Activated CD4-positive, alpha-beta T cell treated with anti-CD3 and anti-CD28 coated beads, Interleukin-10, Interleukin-2, amounts not matched to agents 100 ng/mL and 50 ng/mL, durations not matched to agents 16 hours and 8 hours (primary cell): ENCODE results near the gene CPLX1.
"Not testable (repeated sequence)": the region's sequence is repeated elsewhere in the genome, so short reads cannot be mapped to it uniquely, and the experiment has no call there.

Source experiments
- DNase-seq: peaks from one replicate; pipeline ENCODE4 v3.0.0-alpha.2; 2020

Gene CPLX1

DNA sequence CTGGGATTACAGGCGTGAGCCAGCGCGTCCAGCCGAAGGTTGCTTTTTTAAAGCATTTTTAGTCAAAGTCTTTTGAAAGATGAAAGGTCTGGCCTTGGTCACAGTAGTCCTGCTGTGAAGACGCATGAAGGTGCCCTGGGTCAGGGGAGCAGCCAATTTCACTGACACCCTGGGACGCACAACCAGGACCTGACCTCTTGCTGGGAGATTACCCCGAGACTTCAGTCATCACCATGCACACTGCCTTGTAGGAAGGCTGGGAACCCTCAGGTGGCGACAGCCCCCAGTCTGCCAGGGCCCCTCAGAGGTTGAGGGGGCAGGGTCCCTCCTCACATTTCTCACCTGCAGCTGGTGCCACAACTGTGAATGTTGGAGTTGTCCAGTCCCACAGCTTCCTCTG, 53.2 kb downstream of the CPLX1 start:
- no peak for DNase-seq

DNA sequence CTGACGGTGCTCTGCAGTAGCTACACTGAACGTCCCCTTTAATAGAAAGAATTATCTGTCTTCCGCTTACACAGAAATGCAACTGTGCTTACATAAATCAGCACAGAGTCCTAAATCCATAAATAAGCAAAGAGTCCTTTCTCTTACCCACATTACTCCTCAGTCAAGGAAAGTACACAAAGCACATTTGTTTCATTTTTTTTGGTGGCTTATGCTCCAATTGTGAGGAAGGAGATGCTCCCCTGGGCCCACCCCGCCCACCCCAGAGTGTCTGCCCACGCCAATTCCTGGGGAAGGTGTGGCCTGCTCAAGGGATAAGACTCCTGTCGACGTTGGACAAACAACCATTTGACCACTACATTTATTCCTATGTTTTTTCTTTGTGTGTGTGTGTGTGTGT, 53.8 kb downstream of the CPLX1 start:
- DNase-seq: no peak

DNA sequence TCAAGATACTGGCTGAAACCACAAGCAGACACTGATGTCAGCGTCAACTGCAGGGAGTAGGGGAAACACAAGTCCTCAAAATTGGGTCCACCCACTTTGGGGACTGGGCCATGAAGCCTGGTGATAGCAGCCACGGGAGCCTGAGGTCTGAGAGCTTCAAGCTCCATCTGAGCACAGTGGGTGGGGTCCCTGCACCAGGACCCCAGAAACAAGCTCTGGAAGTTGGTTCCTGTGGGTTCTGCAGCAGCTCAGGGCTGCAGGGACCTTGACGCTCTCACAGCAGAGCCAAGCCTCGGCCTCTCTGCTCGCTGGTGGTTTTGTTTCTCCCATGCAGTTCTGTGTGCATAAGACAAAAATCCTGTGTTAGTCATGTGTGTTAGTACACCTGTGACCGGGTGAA, 54.5 kb downstream of the CPLX1 start:
- no peak for DNase-seq

DNA sequence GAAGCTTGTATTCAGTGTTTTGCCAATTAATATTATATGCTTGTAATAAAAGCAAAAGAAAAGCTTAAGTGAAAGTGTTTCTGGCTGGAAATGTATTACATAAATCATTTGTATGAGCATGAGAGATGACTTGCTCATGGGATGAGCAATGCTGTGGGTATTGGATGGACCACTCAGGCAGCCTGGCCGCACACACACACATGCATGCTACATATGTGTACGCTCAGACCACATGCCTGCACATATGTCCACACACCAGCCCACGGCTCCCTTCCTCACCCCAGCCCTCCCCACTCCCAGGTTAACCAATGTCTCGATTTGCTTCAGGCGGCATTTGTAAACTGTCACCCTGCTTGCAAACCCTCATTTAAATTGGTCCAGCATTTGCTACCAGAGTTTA, 55.9 kb downstream of the CPLX1 start:
- no peak for DNase-seq

DNA sequence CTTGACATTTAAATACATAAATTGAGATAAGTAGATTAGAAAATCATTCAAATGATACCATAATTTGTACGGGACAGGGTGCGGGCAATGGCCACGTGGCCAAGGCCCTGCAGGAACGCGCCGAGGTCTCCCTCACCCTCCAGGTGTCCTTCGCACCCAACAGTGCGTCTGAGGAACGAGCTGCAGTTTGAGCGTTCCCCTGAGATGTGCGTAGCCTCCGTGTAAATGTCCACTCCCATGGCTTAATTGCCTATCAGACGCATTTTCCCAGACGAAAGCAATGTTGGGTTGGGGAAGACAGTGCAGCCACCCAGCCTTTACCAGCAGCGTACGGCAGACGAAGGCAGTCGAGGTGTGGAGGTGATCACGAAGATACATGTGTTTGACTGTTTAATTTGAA, 56.4 kb downstream of the CPLX1 start:
- DNase-seq: no peak

DNA sequence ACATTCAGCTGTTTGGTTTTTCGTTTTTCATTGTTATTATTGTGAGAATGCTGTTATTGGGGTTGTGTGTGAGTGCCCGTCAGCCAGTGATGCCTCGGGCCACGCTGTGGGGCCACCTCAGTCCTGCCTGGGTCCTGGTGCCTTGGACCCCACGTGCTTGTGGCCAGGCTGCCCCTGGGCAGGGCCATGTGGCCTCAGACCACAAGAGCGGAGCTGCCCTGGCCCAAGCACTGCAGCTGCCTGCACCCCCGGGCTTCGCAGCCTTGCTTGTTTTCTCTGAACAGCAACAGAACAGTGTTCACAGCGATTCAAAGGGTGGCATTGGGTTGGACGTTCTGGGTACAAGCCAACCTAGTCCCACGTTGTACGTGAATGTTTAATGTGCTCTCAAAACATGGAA, 56.9 kb downstream of the CPLX1 start:
- DNase-seq: no peak

DNA sequence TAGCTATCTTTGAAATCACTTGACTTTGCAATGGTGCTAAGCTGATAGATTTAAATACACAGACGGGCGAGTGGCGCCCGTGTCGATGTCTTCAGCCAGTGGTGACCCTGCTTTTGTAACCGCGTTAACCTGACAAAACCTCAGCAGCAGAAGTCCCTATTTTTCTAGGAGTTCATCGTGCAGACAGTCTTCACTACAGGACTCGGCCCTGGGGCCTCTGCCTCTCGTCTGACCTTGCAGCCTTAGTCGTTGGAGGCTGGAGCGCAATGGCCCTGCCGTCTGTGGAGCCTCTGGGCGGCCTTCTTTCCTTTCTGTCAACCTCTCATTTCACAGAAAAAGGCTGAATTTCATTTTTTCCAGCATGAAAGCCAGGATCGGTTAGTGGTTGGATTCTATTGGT, 57.9 kb downstream of the CPLX1 start:
- no peak for DNase-seq

DNA sequence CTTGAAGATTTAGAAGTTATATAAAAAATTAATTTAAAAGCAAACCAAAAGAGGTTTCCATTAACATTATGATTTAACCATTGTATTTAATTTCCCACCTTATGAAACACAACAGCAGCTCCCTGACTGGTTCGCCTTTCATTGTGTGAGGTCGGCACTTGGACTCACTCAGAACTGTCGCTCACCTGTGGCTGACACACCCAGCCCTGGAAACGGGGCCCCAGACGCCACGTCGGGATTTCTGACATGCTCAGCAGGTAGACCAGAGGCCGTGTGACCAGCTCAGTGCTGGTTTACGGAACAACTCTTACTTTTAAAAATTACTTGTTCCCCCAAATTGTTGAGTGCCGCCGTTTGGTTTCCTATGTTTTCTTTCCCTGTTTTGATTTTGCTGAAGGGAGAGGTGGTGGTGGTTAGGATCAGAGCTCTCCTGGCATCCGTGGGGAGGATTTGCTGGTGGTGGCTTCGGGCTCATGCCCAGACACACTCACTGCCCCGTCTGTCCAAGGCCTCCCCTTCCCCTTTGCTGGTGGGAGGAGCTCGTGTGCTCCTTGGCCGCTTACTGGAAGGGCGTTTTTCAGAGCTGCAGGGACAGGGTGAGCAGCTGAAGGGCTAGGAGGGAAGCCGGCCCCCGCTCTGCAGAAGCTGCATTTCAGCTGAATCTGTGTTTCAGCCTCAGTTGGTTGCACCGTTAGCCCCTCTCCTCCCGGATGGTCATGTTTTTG, 59.2 kb downstream of the CPLX1 start:
- no peak for DNase-seq

DNA sequence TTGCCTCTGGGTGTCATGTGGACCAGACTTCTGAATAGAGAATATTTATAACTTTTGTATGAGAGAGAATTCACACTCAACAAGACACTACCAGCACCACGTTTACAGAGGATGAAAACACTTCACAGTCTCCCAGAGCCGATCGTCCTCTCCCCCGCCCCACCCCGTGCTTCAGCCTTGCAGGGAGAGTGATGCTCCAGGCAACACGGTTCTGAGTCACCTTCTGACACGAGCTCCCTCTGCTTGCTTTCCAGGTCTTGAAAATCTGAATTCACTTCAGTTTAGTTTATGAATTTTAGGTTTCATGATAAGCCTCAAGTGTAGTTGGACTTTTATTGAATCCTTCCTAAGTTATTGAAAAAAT, 59.8 kb downstream of the CPLX1 start:
- DNase-seq: no peak

DNA sequence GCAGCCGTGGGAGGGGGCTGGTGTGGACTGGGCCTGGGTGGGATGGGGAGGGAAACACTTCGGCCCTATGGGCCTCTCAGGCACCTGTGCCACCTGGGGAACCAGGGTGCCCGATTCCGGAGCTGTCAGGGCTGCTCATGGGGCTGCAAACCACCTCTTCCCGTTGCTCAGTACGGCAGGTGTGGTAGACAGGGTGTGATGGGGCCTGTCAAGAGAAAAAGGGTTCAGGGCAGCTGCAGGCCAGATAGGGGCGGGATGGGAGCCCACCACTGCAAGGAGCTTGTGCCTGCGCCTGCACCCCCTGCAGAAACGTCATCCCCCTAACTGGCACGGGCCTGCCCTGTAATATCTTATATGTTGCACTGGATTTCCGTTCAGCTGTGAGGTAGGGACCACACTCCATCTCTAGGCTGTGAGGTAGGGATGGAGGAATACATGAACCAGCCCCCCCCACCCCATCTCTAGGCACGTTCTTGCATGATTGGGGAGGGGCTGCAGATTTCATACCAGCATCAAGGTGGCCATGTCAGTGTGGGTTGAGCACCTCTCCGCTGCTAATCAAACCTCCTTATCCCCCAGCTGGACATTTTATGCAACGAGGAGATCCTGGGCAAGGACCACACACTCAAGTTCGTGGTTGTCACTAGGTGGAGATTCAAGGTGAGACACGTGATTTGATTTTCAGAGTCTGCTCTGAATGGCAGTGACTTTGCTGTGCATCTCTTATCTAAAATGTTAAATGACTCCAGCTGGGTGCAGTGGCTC, 61.3 kb downstream of the CPLX1 start:
- DNase-seq: no peak

DNA sequence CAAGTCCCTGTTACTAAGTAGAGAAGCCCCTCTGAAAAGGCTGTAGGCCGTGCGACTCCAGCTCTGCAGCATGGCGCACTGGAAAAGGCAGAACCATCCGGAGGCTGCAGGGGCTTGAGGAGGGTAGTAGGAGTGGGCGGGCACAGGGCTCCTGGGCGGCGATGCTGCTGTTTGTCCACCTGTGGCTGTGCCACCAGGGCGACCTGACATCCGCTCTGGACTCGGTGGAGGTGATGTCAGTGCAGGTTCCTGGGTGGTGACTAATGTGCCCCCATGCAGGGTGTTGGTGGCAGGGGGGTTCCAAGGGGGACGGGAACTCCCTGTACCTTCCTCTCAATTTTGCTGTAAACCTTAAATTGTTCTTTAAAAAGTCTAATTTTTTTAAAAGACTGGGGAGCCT, 62.0 kb downstream of the CPLX1 start:
- DNase-seq: no peak

DNA sequence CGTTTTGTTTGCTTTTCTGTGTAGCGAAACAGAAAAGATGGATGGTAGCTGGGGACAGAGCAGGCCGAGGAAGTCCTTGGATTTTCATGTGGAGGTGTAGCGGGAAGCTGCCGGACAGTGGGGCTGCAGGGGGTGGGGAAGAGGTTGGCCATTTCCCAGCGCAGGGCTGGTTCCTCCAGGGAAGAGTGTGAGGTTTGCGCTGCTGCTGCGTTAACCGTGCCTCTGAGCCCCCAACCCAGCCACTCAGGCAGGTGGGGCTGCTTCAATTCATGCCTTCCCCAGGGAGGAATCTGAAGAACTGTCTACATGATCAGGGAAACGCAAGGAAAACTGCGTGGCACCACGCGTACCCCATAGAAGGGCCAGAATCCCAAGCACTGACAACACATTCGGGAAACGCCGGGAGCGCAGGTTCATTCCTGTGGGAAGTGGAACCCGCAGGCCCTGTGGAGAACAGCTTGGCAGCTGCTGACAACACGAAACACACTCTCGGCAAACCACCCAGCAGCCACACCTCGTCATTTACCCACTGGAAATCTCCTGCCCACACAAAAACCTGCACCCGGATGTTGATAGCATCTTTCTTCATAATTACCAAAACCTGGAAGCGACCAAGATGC, 62.6 kb downstream of the CPLX1 start:
- DNase-seq: no peak

DNA sequence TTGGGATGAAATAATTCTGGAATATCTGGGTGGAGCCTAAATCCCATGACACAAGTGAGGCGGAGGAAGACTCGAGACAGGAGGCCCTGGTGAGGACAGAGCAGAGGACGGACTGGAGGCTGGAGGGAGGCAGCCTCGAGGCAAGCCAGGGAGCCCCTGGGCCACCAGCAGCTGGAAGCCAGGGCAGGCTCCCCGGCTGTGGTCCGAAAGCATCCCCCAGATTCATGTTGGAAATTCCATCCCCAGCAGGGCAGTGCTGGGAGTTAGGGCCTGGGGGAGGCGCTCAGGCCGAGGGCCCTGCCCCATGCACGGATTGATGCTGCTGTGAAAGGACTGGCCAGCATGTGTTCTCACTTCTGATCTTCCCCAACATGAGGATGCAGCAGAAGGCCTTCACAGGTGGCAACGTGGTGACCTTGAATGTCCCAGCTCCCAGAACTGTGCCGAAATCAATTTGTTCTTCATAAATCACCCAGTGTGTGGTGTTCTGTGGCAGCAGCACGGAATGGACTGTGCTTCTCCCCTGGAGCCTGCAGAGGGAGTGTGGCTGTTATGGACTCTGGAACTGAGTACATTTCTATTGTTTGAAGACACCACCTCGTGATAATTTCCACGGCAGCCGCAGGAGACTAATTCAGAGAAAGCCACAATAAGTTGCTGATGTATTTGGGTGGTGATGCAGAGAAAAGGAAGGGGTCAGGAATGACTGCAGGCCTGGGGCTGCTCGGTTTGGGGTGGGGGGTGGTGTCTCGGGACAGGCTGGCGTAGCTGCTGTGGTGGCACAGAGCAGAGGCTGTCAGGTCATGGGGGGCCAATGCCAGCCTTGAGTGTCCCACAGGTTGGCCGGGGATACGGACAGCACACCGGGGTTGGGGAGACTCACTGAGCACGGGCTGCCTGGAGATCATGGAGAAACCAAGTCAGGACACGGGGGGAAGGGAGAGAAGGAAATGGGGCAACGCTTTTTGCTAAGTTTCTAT, 63.4 kb downstream of the CPLX1 start:
- no peak for DNase-seq

DNA sequence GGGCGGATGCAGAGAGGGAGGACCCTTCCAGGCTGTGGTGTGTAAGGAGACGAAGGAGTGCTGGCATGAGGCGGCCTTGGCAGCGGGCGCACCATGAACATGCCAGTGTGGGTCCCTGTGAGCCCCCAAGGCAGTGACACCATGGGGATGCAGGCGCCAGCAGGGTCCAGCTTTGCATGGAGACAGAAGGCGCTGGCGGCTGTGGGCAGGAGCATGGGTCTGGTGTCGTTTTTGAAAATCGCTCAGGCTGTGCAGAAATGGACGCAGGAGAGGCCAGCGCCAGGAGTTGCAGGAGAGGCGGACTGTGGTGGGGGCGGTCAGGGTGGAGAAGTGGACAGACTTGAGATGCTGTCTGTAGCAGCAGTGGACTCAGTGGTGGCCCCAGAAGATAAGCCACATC, 64.2 kb downstream of the CPLX1 start:
- no peak for DNase-seq

DNA sequence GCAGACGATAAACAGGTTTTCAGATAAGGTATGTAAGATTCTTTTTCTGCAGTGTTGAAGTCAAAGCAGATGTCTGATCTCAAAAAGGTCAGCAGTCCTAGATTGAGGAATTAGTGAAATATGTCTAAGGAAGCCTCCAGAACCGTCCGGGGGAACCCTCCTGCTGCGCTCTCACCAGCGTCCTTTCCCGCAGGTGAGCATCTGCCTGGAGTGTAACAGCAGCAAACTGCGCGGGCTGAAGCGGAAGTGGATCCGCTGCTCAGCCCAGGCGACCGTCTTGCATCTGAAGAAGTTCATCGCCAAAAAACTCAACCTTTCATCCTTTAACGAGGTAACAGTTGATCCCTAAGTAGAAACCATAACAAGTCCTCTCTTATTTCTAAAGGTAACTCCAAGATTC, 64.8 kb downstream of the CPLX1 start:
- DNase-seq: no peak

DNA sequence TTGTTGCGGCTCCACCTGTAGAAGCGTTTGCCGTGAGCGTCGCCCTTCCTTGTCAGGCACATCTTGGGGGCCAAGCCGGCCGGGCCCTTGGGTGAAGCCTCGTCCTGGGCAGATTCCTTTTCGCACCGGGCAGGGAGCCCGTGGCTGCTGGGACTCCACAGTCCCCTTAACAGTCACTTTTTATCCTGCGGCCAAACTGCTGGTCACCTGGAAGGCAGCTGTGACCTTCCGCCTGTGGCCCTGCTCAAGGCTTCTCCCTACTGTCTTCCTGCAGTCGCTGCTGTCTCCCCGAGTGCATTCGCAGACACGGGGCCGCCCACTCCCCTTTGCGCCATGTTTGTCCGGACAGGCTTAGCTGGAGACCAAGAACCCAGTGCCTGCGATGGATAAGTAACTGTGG, 65.3 kb downstream of the CPLX1 start:
- no peak for DNase-seq

DNA sequence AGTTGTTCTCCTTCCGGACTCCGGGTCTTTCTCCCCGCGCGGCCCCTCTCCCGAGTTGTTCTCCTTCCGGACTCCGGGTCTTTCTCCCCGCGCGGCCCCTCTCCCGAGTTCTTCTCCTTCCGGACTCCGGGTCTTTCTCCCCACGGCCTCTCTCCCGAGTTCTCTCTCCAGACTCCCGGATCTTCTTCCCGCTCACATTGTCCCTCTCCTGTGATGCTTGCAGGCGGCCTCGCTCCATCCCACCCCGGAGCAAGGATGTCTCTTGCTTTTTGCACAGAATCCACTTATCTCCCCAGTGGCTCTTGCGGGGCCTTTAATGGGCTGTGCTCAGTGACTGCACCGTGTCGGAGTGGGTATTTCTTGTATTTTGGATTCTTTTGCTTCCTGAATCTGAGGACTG, 66.1 kb downstream of the CPLX1 start:
- DNase-seq: not testable (repeated sequence)

DNA sequence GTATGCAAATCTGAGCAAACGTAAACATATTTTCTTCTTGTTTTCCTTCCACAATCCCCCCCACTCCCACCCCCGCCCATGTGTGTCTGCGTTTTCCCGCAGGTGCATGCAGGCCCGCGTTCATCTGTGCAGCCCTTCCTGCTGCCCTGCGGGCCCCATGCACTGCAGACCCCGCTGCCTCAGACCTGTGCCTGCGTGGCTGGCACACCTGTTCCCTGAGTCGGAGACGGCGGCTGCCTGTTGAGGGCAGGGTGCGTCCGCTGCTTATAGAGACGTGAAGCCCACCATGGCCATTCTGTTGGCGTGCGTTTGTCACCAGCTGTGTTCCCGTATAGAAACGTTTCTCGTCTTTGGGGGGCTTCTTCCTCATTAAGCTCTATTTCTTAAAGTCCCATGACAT, 68.8 kb downstream of the CPLX1 start:
- DNase-seq: no peak

DNA sequence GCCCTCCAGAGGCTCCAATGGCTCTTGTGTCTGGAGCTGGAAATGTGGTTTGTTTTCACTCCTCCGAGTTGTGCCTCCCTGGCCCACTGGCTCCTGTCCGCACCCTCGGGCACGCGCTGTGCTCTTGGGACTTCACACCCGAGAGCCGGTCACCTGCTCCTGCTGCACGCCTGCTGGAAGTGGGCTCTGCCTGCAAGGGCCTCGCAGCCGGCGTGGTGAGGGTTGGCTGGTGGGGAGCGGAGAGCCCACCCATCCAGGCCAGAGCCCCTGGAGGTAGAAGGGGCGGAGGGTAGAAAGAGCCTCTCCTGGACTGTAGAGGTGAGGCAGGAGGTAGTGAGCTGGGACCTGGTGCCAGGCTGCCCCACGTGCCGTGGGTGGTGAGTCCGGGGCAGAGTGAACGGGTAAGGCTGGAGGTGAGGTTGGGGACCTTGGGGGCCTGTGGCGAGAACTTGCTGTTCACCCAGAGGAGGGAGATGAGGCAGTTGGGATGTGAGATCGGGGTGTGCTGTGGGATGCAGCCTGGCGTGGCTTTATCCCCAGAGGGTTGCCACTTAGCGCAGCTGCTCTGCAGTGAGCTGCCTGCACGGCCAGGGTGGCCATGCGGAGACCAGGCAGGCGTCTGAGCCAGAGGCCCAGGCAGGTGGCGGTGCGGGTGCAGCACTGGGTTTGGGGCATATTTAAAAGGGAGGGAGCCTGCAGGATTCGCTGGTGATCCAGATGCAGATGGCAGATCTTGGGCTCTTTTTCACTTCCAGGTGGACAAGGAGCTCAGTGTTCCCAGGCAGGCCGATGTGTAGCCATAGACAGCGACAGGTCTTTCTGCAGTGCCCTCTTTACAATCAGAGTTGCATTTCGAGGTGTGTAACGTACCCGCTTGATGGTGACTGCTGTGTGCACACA, 71.5 kb downstream of the CPLX1 start:
- DNase-seq: no peak

DNA sequence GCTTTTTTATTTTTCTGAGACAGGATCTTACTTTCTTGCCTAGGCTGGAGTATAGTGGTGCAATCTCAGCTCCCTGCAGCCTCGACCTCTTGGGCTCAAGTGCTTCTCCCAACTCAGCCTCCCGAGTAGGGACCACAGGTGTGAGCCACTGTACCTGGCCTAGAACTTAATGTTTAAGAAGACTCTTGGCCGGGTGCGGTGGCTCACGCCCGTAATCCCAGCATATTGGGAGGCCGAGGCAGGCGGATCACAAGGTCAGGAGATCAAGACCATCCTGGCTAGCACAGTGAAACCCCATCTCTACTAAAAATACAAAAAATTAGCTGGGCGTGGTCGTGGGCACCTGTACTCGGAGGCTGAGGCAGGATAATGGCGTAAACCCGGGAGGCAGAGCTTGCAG, 72.7 kb downstream of the CPLX1 start:
- not testable (repeated sequence) for DNase-seq

DNA sequence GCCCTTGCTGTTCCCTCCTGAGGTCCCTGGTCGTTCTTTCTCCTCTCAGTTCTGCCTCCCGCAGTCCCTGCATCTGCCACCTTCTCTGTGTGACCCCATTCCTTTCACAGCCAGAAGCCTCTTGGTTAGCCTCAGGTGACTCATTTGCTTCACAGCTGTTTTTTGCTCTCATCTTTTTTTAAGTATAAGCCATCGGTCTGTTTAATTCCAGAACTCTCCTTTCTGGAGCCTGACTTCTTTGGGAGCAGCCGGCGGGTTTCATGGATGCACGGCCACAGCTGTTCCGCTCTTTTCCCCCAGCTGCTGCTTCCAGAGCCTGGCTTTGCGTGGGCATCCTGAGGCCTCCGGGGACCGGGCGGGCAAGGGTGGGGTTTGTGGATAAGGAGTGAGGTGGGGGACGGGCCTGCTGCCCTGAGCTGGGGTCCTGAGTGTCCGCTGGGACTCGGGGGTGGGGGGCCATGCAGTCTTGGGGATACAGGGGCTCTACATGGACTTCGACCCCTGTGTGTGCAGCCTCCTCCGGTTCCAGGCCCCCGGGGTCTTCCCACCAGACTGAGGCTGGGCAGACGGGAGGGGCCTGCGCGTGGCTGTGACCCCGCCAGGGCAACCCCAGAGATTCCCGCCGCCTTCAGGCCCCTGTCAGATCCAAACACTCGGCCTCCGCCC, 73.6 kb downstream of the CPLX1 start:
- DNase-seq: no peak

DNA sequence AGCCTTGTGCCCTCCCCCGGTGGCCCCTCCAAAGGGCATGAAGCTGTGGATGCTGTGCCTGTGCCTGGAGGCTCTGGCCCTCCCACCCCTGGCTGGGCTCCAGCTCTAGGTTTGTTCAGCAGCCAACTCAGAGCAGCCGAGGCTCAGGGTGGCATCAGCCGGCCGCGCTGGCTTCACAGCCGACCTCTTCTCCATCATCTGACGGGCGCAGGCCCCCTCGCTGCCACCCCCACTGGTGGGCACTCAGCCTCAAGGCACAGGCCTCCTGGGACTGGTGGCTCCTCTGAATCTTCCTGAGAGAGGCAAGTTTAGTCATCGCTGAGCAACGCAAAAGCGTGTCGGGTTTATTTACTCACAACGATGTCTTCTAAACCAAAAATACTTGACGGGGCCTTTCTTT, 74.3 kb downstream of the CPLX1 start:
- DNase-seq: no peak
